Measurements from ENCODE around the gene YY1.
"Not testable (repeated sequence)": the region's sequence is repeated elsewhere in the genome, so short reads cannot be mapped to it uniquely, and the experiment has no call there.

Gene YY1

GRCh38 chr14:100306101-100306997 lies 67.4 kb downstream of the YY1 start, which contains the start of gene SLC25A29:
Gene SLC25A29, minus strand, starts transcription at chr14:100306444. Its CDS starts 212 bp downstream, at chr14:100306232.
- Histone ChIP-seq H3K9ac (ENCODE audit: insufficient read length) (peak within 1 kb of the TSS; percentile 92), H3K27ac (peak within 1 kb of the TSS; percentile 64; the same call in 1 of the 2 replicates), H3K9me3 (ENCODE audit: low read depth, low read length) (no peaks in the 10 kb centered on the region), H3K36me3 (ENCODE audit: insufficient read depth, low read length) (no peaks in the 10 kb centered on the region), H3K4me3 (peak within 1 kb of the TSS; percentile 93)
- no peak for DNase-seq (ENCODE audit: low read depth, low spot score)
- TF ChIP-seq FOXP2 (optimal IDR thresholded peaks at IDR 0.05; ENCODE audit: control extremely low read depth, extremely low read length, insufficient read depth) (no peak), POLR2AphosphoS5 (IDR thresholded peaks at IDR 0.05; ENCODE audit: borderline replicate concordance, low read depth, low read length) (peak; percentile 71; the same call in 1 of the 2 replicates)

DNA sequence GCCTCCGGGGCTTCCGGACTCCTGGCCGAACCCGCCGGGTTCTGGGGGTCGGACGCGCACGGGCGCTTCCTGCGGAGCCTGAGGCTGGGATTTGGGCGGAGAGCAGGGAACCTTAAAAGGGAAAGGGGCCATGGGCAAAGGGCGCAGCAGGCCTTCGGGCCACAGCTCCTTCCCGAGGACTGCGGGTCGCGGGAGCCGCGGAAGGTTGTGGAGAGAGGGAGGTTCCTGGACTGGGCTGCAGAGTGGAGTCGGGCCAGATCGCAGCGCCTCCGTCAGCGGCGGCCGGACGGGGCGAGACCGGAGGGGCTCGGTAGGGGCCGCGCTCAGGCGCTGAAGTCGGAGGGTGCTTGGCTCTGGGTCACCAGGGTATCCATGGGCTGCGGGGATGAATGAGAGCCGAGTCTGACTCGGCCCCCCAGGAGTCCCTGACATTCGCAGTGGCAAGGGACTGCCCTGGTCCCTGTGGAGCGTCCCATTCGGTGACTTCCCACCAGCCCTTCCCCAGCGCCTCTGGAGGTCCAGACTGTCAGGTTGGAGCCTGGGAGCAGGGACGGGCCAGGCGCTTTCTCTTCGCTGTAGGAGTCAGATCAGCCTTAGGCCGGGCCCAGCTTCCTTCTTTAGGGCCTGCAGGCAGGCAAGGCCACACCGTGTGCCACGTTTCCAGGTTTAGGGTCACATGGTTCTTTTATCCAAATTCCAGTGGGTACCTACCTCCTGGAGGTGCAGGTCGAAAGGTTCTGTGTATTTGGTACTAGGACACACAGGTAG lies 68.2 kb downstream of the YY1 start:
- Histone ChIP-seq H3K36me3 (ENCODE audit: insufficient read depth, low read length) (no peaks in the 10 kb centered on the region), H3K27ac (no peak overlapping the region), H3K9ac (ENCODE audit: insufficient read length) (peak overlapping the region; percentile 92), H3K4me3 (peak overlapping the region; percentile 93), H3K9me3 (ENCODE audit: low read depth, low read length) (no peaks in the 10 kb centered on the region)
- no peak for TF ChIP-seq EZH2 (IDR thresholded peaks at IDR 0.05)
- TF ChIP-seq POLR2AphosphoS5 (IDR thresholded peaks at IDR 0.05; ENCODE audit: borderline replicate concordance, low read depth, low read length): no peak
- TF ChIP-seq FOXP2 (optimal IDR thresholded peaks at IDR 0.05; ENCODE audit: control extremely low read depth, extremely low read length, insufficient read depth): no peak
- no peak for DNase-seq (ENCODE audit: low read depth, low spot score)

DNA sequence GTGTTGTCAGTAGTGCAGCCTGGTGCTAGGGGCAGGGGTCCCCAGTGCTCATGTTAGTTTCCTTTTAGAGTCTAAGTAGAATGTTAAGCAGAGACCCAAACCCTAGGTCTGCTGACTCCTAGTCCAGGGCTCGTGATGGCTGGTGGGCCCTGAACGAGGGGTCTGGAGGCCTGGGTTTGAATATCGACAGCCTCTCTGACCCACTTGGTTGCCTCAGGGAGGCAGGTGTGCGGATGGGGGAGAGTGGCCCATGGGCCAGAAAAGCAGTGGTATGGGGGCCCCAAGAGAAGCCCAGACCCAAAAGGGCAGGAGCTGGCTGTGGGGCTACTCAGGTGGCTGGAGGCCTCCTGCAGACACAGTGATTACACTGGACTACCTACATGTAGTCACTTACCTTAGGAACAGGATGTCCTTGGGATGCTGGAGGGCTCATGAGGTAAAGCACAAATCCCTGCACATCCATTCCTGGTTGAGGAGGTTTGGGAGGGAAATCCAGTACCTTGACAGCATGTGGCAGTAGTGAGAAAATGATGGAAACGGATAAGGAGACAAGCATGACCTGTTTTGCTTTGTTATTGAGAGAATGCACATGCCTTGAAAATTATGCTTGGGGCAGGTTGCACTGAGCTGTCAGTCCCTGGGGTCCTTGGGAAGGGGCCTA lies 69.0 kb downstream of the YY1 start:
- DNase-seq (ENCODE audit: low read depth, low spot score): no peak
- peak overlapping the region; percentile 93 for H3K4me3 ChIP-seq
- H3K27ac ChIP-seq: no peak overlapping the region
- TF ChIP-seq POLR2AphosphoS5 (IDR thresholded peaks at IDR 0.05; ENCODE audit: borderline replicate concordance, low read depth, low read length) (no peak), EZH2 (IDR thresholded peaks at IDR 0.05) (no peak), FOXP2 (optimal IDR thresholded peaks at IDR 0.05; ENCODE audit: control extremely low read depth, extremely low read length, insufficient read depth) (no peak)
- peak overlapping the region; percentile 51 for H3K9ac ChIP-seq (ENCODE audit: insufficient read length)
- H3K9me3 ChIP-seq (ENCODE audit: low read depth, low read length): no peaks in the 10 kb centered on the region
- no peaks in the 10 kb centered on the region for H3K36me3 ChIP-seq (ENCODE audit: insufficient read depth, low read length)

DNA sequence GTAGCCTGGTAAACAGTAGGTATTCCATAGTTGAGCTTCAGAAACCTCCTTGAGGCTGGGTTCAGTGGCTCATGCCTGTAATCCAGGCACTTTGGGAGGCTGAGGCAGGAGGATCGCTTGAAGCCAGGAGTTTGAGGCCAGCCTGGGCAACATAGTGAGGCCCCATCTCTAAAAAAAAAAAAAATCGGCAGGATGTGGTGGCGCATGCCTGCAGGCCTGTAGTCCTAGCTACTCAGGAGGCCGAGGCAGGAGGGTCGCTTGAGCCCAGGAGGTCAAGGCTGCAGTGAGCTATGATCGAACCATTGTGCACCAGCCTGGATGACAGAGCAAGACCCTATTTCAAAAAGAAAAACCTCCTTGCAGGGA lies 69.5 kb downstream of the YY1 start:
- H3K36me3 ChIP-seq (ENCODE audit: insufficient read depth, low read length); H3K9ac ChIP-seq (ENCODE audit: insufficient read length); H3K9me3 ChIP-seq (ENCODE audit: low read depth, low read length); DNase-seq (ENCODE audit: low read depth, low spot score); H3K27ac ChIP-seq; H3K4me3 ChIP-seq: not testable (repeated sequence)
- peak; percentile 15; the same call in 1 of the 2 replicates for TF ChIP-seq POLR2AphosphoS5 (IDR thresholded peaks at IDR 0.05; ENCODE audit: borderline replicate concordance, low read depth, low read length)

DNA sequence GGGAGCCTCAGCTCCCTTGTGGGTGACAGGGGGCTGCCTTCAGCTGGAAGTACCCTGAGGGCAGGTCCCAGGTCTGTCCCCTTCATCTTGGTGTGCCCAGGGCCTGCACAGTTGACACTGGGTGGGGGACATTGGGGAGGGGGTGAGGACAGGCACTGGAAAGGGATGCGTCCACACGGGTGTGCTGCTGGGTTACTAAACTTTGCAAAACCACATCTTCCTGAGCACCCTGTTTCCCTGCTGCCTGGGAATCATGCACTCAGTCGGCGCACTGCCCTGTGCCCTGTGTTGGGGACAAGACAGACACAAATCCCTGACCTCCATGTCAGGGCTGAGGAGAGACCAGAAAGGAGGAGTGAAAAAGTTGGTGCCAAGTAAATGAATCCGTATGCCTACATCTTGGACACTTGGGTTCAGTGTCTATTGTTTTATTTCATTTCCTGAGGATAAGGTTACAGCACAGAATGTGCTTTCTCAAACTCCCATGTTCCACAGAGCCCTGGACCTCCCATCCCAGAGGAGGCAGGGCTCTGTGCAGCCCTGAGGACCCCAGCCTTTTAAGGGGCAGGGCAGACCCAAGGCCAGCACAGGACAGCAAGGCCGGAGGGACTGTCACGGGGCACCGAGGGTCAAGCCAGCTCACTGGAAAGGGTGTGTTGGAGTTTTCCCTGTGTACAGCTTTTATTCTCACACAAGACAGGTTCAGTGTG lies 70.2 kb downstream of the YY1 start:
- Histone ChIP-seq H3K9ac (ENCODE audit: insufficient read length) (no peak overlapping the region), H3K4me3 (no peak overlapping the region), H3K9me3 (ENCODE audit: low read depth, low read length) (no peaks in the 10 kb centered on the region), H3K27ac (no peak overlapping the region), H3K36me3 (ENCODE audit: insufficient read depth, low read length) (no peaks in the 10 kb centered on the region)
- DNase-seq (ENCODE audit: low read depth, low spot score): no peak
- TF ChIP-seq EZH2 (IDR thresholded peaks at IDR 0.05): no peak
- TF ChIP-seq POLR2AphosphoS5 (IDR thresholded peaks at IDR 0.05; ENCODE audit: borderline replicate concordance, low read depth, low read length): no peak
- no peak for TF ChIP-seq FOXP2 (optimal IDR thresholded peaks at IDR 0.05; ENCODE audit: control extremely low read depth, extremely low read length, insufficient read depth)

- DNase-seq (ENCODE audit: low read depth, low spot score); H3K9me3 ChIP-seq (ENCODE audit: low read depth, low read length); H3K4me3 ChIP-seq: not testable (repeated sequence)
These were observed 73.3 kb downstream of the YY1 start for GRCh38 chr14:100312110-100312876.

DNA sequence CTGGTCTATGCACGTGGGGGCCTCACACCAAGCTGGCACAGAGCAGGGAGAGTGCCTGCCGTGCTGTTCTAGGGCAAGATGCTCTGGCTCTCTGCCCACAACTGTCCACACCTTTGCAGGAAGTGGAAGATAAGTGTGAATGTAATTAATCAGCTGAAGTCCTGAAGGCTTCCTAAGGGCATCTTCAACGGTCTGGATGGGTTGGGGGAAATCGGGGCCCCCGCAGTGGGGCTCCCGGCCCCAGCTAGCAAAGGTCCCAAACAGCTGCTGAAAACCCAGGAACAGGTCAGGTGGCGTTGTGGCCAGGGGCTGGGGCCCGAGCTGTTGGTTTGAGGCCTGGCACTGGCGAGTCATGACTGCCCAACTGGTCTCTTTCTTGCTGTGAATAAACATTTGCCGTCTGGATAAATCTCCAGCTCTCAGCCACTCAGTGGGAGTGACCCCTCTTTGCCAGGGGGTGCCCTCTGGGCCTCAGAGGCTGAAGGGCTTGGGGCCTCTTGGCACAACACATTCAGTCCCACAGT lies 74.0 kb downstream of the YY1 start:
- DNase-seq (ENCODE audit: low read depth, low spot score): no peak
- H3K4me3 ChIP-seq: no peak overlapping the region
- no peak overlapping the region for H3K9ac ChIP-seq (ENCODE audit: insufficient read length)
- H3K27ac ChIP-seq: no peak overlapping the region
- no peaks in the 10 kb centered on the region for H3K36me3 ChIP-seq (ENCODE audit: insufficient read depth, low read length)
- TF ChIP-seq FOXP2 (optimal IDR thresholded peaks at IDR 0.05; ENCODE audit: control extremely low read depth, extremely low read length, insufficient read depth) (no peak), POLR2AphosphoS5 (IDR thresholded peaks at IDR 0.05; ENCODE audit: borderline replicate concordance, low read depth, low read length) (no peak), EZH2 (IDR thresholded peaks at IDR 0.05) (no peak)
- no peaks in the 10 kb centered on the region for H3K9me3 ChIP-seq (ENCODE audit: low read depth, low read length)

More at GRCh38 chr14:100312110-100312876, 73.3 kb downstream of the YY1 start:
- H3K36me3 ChIP-seq (ENCODE audit: insufficient read depth, low read length); H3K9ac ChIP-seq (ENCODE audit: insufficient read length); H3K27ac ChIP-seq: not testable (repeated sequence)

All from SK-N-MC (cell line).